SKM-1 (cell line): Measurements from ENCODE around the gene STAT3.
"Not testable (repeated sequence)": the region's sequence is repeated elsewhere in the genome, so short reads cannot be mapped to it uniquely, and the experiment has no call there.

ENCODE experiments used
- DNase-seq: peaks from one replicate; lab custom pipeline; 2025; ENCODE audit not compliant: unreplicated experiment; lab: John Stamatoyannopoulos, UW

Gene STAT3

GRCh38 chr17:42303694-42304093 is 84.5 kb downstream of the STAT3 start:
- DNase-seq = no peak

GRCh38 chr17:42301022-42301421 is 87.2 kb downstream of the STAT3 start:
- DNase-seq = no peak

- not testable (repeated sequence) for DNase-seq
These were observed 88.3 kb downstream of the STAT3 start for GRCh38 chr17:42299913-42300312.

GRCh38 chr17:42299361-42299760 is 88.9 kb downstream of the STAT3 start:
- DNase-seq = not testable (repeated sequence)

GRCh38 chr17:42297775-42298174 is 90.5 kb downstream of the STAT3 start:
- not testable (repeated sequence) for DNase-seq

GRCh38 chr17:42296012-42296411 is 92.2 kb downstream of the STAT3 start:
- no peak for DNase-seq

GRCh38 chr17:42294469-42295398 is 93.5 kb downstream of the STAT3 start:
- no peak for DNase-seq

GRCh38 chr17:42291129-42291528 is 97.1 kb downstream of the STAT3 start:
- no peak for DNase-seq

GRCh38 chr17:42290577-42290976 is 97.7 kb downstream of the STAT3 start:
- DNase-seq = no peak

GRCh38 chr17:42289611-42290181 is 98.5 kb downstream of the STAT3 start:
- no peak for DNase-seq

- DNase-seq = no peak
These were observed 99.2 kb downstream of the STAT3 start for GRCh38 chr17:42288803-42289610.

- DNase-seq = no peak
These were observed 100.1 kb downstream of the STAT3 start, which contains the start of gene STAT5A for GRCh38 chr17:42287977-42288802. STAT5A (plus strand) TSS chr17:42288498; CDS start chr17:42289412, 914 bp downstream.

GRCh38 chr17:42287305-42287976 is 100.8 kb downstream of the STAT3 start:
- no peak for DNase-seq

GRCh38 chr17:42286411-42287221 is 101.6 kb downstream of the STAT3 start:
- DNase-seq = no peak

- DNase-seq = no peak
These were observed 102.7 kb downstream of the STAT3 start for GRCh38 chr17:42285346-42286050.

GRCh38 chr17:42284566-42284965 is 103.7 kb downstream of the STAT3 start:
- DNase-seq = no peak

- DNase-seq = no peak
These were observed 104.2 kb downstream of the STAT3 start for GRCh38 chr17:42284024-42284369.

- DNase-seq = no peak
These were observed 104.8 kb downstream of the STAT3 start for GRCh38 chr17:42283241-42284023.
